CD4-positive, alpha-beta T cell treated with Interferon alpha-2 for 1 hour (primary cell): ENCODE measurements around the gene ATF6.

Experiments
- DNase-seq, 2 donors: peaks; one replicate each; pipeline ENCODE4 v3.0.0-alpha.2; 2020 to 2022

The ATF6 gene

GRCh38 chr1:162008799-162009198, 242.7 kb downstream of the ATF6 start:
- no peak for DNase-seq

DNA sequence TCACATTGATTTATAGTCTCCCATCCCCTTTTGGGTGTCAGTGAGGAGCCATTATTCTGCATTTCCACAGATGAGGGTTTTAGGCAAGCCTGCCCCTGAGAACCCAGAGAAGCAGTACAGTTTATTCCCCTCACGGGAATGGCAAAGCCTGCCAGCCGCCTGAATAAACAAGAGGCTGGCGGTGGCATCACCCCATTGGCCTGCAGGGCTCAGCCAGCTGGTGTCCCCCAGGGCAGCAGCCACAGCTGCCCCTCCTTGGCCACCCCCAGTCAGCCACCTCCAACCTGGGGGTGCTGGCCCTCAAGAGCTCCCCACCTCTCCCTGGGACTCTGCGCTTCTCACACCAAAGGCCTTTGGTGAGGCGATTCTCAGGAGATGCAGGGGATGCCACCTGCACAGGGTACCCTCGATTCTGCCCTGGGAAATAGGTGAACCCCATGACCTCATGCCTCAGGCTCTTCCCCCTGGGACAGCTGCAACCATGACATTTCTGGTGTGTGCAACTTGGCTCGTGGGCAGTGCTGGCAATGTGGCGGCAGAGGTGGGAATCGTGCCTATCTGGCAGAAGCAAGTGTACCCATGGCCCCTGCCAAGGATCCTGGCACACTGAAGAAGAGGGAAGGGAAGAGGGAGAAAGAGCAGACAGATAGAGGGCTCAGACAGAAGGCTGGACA, 243.5 kb downstream of the ATF6 start:
- DNase-seq = no peak

DNA sequence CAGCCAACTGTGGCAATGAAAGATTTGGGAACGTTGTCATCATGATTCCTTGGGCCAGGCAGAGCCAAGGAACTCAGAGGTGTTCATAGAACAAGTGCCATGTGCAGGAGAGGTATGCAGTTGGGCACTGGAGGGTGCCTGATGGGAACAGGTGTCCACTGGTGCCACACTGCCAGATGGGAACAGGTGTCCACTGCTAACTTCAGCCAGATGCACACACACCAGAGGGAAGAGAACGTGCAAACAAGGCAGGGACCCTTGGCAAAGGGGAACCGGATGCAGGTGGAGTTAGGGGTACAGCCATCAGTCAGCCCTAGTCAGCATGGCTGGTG, 244.0 kb downstream of the ATF6 start:
- DNase-seq = no peak

DNA sequence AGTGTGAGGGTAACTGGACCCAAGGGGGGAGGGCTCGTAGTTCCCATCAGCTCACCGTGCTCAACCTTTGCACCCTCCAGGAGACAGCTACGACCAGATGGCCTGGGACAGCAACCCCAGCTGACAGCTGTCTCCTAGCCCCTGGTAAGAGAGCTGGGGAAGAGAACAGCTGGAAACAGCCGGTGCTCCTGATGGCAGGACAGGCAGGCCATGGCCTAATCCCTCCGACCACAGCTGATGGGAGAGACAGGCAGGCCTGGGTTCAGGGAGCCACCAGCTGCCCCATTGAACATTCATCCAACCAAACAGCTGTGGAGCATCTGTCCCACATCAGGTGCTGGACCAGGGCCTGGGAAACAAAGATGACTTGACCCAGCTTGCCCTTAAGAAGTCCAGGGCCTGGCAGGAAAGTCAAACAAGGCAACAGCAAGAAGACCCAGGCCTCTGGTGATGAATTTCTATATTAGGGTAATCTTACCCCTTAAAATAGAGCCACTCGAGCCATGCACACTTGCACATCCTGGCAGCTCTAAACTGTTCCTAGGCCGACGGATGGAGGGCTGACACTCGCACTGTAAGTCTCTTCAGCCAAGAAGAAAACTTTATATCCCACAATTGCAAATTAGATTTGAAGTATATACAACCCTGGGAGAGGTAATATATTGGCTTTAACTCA, 245.4 kb downstream of the ATF6 start:
- no peak for DNase-seq

GRCh38 chr1:162013289-162013688, 247.2 kb downstream of the ATF6 start:
- DNase-seq = no peak
